Stomach smooth muscle (tissue), 2 donors: Measurements from ENCODE around the gene TP53RK.

Experiments used
- H3K27ac ChIP-seq: one replicate; pipeline ENCODE4 v1.7.0; 2013; ENCODE audit warnings: mild to moderate bottlenecking, low read length, inconsistent platforms
- H3K27me3 ChIP-seq, 2 donors: one replicate each; pipeline ENCODE4 v1.7.0; 2013; ENCODE audit warnings: low read length in 2 of 2; ENCODE audit not compliant: insufficient read depth in 2 of 2, control insufficient read depth in 1 of 2
- H3K36me3 ChIP-seq, 2 donors: one replicate each; pipeline ENCODE4 v1.7.0; 2013; ENCODE audit warnings: low read length in 2 of 2; ENCODE audit not compliant: control insufficient read depth in 2 of 2, insufficient read depth in 2 of 2
- H3K4me1 ChIP-seq: one replicate; pipeline ENCODE4 v1.7.0; 2013; ENCODE audit warnings: low read length; ENCODE audit not compliant: control insufficient read depth, insufficient read depth
- H3K4me3 ChIP-seq, 2 donors: one replicate each; pipeline ENCODE4 v1.7.0; 2013; ENCODE audit warnings: low read length in 2 of 2
- H3K9ac ChIP-seq, 2 donors: one replicate each; pipeline ENCODE4 v1.7.0; 2013; ENCODE audit warnings: low read length in 2 of 2, mild to moderate bottlenecking in 1 of 2
- H3K9me3 ChIP-seq, 2 donors: one replicate each; pipeline ENCODE4 v1.7.0; 2013; ENCODE audit warnings: low read length in 2 of 2; ENCODE audit not compliant: control insufficient read depth in 2 of 2
- donor health status: healthy.
- donor health status: Pancreatic carcinoma.

The TP53RK gene

DNA sequence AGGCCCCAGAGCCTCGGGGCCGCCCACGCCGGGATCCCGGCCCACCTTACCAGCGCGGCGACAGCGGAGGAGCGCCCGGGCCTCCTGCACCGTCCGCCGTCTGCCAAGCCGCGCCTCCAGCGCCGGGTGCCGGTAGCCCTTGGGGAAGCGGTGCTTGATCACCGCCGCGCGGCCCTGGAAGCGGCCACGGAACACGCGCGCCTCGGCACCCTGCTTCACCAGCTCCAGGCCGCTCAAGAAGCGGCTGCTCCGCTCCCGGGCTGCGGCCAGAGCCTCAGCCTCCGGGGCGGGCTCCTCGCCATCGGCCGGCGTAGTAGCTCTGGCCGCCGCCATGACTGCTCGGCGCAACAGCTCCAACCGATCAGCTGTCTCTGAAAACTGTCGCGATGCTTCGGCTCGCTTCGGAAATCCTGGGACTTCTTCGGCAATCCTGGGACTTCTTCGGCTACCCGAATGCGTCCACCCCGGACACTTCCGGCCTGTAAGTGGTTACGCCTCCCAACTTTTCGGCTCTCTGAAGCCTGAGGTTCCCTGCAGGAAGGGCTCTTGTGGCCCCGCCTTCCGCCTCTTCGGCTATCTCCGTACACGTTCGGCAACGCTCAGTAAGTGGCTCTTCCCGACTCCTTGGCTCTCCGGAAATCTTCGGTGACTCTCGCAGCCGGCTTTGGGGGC lies at the start of gene TP53RK:
Gene TP53RK, minus strand, starts transcription at position 363 of the 672 bp plus-strand sequence. Its CDS starts 30 bp downstream, at position 333.
- Histone ChIP-seq H3K9ac (peak within 1 kb of the TSS; percentile 93 to 96), H3K9me3 (no peaks in the 10 kb centered on the region), H3K36me3 (no peaks in the 10 kb centered on the region), H3K4me3 (peak within 1 kb of the TSS; percentile 80 to 87), H3K27me3 (no peaks in the 10 kb centered on the region), H3K27ac (peak within 1 kb of the TSS; percentile 90), H3K4me1 (peaks cover 18% of the 10 kb centered on the region)

DNA sequence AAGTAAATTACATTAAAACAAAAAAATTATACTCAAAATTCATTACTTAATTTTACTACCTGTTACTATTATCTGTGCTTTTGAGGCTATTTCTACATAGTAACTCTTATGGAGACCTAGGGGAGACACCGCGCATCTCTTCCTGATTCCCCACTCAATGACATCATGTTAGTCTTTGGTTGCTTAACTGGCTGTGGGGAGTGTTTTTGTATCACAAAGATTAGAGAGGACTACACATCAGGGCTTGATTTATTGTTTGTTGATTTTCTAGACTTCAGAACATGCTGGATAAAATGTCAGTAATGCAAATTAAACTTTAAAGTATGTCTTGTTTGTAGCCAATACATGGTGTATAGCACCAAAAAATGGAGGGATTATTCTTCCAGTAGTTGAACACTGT lies 46.2 kb upstream of the TP53RK start:
- Histone ChIP-seq H3K27ac (no peak overlapping the region), H3K36me3 (peaks cover 0 to 3% of the 10 kb centered on the region in 2 donors)

DNA sequence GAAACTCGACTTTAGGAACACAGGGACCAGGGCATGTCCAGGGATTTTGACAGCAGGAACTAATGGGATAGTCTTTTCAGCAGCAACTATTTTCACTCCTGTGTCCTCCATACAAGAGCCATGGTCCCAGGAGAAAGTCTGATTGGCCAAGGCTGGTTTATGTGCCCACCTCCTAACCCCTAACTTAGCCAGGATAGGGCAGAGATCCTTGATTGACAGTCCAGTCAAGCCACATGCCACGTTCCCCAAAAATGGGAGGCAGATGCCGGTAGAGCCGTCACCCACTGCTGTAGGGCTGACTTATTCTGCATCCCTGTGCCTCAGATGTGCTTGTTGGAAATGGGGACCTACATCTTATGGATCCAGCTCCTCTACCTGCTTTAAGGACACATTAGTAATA lies 42.5 kb upstream of the TP53RK start:
- H3K4me1 ChIP-seq = no peaks in the 10 kb centered on the region
- no peaks in the 10 kb centered on the region for H3K27me3 ChIP-seq
- H3K9me3 ChIP-seq = no peaks in the 10 kb centered on the region
- H3K9ac ChIP-seq = no peak overlapping the region
- no peak overlapping the region for H3K4me3 ChIP-seq
- H3K27ac ChIP-seq = no peak overlapping the region
- H3K36me3 ChIP-seq = peaks cover 3 to 9% of the 10 kb centered on the region in 2 donors

More for the DNA sequence above, 46.2 kb upstream of the TP53RK start:
- H3K27me3 ChIP-seq = peaks cover 0 to 5% of the 10 kb centered on the region in 2 donors
- no peaks in the 10 kb centered on the region for H3K4me1 ChIP-seq
- H3K4me3 ChIP-seq = no peak overlapping the region
- H3K9me3 ChIP-seq = peaks cover 0 to 2% of the 10 kb centered on the region in 2 donors
- no peak overlapping the region for H3K9ac ChIP-seq

DNA sequence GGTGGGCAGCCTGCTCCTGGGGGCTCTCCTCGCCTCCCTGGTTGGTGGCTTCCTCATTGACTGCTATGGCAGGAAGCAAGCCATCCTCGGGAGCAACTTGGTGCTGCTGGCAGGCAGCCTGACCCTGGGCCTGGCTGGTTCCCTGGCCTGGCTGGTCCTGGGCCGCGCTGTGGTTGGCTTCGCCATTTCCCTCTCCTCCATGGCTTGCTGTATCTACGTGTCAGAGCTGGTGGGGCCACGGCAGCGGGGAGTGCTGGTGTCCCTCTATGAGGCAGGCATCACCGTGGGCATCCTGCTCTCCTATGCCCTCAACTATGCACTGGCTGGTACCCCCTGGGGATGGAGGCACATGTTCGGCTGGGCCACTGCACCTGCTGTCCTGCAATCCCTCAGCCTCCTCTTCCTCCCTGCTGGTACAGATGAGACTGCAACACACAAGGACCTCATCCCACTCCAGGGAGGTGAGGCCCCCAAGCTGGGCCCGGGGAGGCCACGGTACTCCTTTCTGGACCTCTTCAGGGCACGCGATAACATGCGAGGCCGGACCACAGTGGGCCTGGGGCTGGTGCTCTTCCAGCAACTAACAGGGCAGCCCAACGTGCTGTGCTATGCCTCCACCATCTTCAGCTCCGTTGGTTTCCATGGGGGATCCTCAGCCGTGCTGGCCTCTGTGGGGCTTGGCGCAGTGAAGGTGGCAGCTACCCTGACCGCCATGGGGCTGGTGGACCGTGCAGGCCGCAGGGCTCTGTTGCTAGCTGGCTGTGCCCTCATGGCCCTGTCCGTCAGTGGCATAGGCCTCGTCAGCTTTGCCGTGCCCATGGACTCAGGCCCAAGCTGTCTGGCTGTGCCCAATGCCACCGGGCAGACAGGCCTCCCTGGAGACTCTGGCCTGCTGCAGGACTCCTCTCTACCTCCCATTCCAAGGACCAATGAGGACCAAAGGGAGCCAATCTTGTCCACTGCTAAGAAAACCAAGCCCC lies 36.2 kb upstream of the TP53RK start:
- no peak overlapping the region for H3K27ac ChIP-seq
- H3K27me3 ChIP-seq = no peaks in the 10 kb centered on the region
- H3K36me3 ChIP-seq = peaks cover 3 to 12% of the 10 kb centered on the region in 2 donors
- no peak overlapping the region for H3K9ac ChIP-seq
- H3K4me3 ChIP-seq = no peak overlapping the region
- peaks cover 0 to 3% of the 10 kb centered on the region in 2 donors for H3K9me3 ChIP-seq
- no peaks in the 10 kb centered on the region for H3K4me1 ChIP-seq

DNA sequence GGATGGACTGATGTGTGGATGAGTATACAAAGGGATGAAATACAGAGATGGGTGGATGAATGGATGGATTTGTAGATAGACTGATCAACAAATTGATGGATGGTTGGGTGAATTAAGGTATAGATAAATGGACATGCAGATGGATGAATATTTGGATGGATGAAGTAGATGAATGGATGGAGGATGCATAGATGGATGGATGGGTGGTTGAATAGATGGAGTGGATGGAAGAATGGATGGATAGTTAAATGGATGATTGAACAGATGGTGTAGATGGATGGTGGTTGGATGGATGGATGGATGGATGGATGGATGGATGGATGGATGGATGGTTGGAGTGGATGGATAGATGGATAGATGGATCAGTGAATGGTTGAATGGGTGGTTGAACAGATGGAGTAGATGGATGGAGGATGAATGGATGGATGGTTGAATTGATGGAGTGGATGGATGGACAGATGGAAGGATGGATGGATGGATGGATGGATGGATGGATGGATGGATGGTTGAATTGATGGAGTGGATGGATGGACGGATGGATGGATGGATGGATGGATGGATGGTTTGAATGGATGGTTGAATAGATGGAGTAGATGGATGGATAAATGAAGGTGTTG lies 35.2 kb upstream of the TP53RK start:
- H3K4me1 ChIP-seq = no peaks in the 10 kb centered on the region
- peaks cover 3 to 7% of the 10 kb centered on the region in 2 donors for H3K36me3 ChIP-seq

DNA sequence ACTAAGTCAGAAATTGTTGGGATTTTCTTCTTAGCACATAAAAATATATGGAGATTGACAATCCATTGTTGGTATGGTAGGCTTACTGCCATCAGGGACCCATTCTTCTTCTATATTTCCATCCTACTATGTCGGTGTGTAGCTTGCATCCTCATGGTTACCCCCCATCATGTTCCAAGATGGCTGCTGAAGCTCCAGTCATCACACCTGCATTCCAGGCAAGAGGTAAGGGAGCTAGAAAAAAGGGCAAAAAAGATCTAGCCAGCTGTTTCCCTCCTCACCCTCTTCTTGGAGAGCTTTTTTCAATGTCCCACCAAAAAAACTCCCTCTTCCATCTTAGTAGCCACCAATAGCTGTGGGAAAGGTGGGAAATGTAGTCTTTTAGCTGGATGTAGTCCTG lies 33.8 kb upstream of the TP53RK start:
- Histone ChIP-seq H3K9ac (no peak overlapping the region), H3K27ac (no peak overlapping the region), H3K4me1 (no peaks in the 10 kb centered on the region), H3K27me3 (no peaks in the 10 kb centered on the region), H3K9me3 (peaks cover 0 to 3% of the 10 kb centered on the region in 2 donors), H3K4me3 (no peak overlapping the region), H3K36me3 (peaks cover 1 to 6% of the 10 kb centered on the region in 2 donors)

More for the DNA sequence above, 35.2 kb upstream of the TP53RK start:
- Histone ChIP-seq H3K27ac (no peak overlapping the region), H3K9me3 (peaks cover 0 to 3% of the 10 kb centered on the region in 2 donors), H3K4me3 (no peak overlapping the region), H3K9ac (no peak overlapping the region), H3K27me3 (no peaks in the 10 kb centered on the region)

DNA sequence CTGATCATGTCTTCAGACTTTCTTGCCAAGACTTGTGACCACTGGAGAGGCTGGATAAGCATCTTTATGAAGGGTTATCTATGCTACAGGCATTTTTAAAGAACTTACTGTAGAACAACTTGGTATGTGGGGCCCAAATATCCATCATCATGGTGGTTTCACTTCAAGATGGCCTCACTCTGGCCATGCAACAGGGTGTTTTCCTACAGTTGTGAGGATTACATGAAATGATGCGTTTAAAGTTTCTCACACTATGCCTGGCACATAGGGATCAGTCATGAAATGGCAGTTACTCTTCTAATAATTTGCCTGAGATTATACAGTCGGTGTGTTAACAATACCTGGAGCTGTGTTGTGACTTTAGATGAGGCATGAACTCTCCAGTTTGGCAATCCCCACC lies 33.2 kb upstream of the TP53RK start:
- H3K27ac ChIP-seq = no peak overlapping the region
- peaks cover 0 to 3% of the 10 kb centered on the region in 2 donors for H3K9me3 ChIP-seq
- no peaks in the 10 kb centered on the region for H3K27me3 ChIP-seq
- H3K9ac ChIP-seq = no peak overlapping the region
- H3K4me3 ChIP-seq = no peak overlapping the region
- peaks cover 0 to 6% of the 10 kb centered on the region in 2 donors for H3K36me3 ChIP-seq
- no peaks in the 10 kb centered on the region for H3K4me1 ChIP-seq

DNA sequence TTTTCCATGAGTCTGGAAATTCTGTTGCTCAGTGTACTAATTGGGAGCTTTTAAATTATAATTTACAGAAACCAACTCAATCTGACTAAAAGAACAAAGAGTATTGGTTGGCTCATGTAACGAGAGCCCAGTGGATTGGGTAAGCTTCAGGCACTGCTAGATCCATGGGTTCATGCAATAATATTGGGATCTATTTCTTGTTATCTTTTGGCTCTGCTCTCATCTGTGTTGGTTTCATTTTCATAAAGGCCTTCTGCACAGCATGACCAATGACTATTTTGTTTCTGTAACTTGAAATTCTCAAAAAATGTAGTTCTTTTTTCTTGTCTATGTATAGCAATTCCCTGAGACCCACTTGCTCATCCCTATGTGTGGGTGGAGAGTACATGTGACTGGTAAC lies 32.2 kb upstream of the TP53RK start:
- H3K4me1 ChIP-seq = no peaks in the 10 kb centered on the region
- H3K27me3 ChIP-seq = no peaks in the 10 kb centered on the region
- H3K27ac ChIP-seq = no peak overlapping the region
- peaks cover 0 to 3% of the 10 kb centered on the region in 2 donors for H3K9me3 ChIP-seq
- H3K4me3 ChIP-seq = no peak overlapping the region
- no peak overlapping the region for H3K9ac ChIP-seq
- H3K36me3 ChIP-seq = peaks cover 0 to 6% of the 10 kb centered on the region in 2 donors

DNA sequence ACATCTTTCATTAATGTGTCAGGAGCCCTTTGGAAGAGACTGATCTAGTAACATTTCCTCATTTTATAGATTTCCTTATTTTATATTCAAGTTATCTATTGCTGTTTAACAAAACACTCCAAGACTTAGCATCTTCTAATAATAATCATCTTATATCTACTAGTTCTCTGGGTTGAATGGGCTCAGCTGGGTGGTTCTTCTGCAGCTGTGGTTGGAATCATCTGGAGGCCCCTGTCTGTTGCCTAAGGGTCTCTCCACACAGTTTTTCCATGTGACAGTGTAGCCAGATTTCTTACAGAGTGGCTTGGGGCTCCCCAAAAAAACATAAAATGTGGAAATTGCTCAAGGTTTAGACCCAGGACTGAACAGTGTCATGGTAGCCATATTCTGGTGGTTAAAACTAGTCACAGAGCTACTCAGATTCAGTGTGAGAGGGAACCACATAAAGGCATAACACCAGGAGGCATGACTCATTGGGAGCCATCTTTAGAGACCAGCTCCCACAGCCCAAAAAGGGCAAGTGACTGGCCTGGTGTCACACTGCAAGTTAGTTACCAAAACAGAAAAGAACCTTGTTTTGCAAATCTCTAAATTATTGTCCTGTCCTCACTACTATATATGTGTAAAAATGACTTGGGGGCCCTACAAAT lies 31.7 kb upstream of the TP53RK start:
- Histone ChIP-seq H3K36me3 (peaks cover 0 to 6% of the 10 kb centered on the region in 2 donors), H3K9ac (no peak overlapping the region), H3K9me3 (peaks cover 0 to 3% of the 10 kb centered on the region in 2 donors), H3K27me3 (no peaks in the 10 kb centered on the region), H3K4me1 (no peaks in the 10 kb centered on the region), H3K27ac (no peak overlapping the region), H3K4me3 (no peak overlapping the region)

DNA sequence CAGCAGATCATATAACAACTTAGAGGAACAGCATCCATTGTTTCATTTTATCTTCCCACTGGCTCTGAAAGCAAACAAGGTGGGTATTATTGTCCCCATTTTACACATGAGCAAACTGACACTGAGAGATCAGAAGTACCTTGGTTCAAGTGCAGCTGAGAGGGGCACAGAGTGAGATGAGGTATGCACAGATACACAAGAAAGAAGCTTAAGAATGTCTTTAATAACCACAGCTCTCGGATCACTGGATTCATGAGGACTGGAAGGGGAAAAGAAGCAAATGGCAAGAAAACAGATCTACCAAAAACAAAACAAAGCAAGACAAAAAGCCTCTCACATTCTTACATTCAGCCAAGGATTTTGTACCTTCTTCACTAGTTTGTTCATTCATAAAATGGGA lies 30.8 kb upstream of the TP53RK start:
- no peaks in the 10 kb centered on the region for H3K27me3 ChIP-seq
- peaks cover 0 to 3% of the 10 kb centered on the region in 2 donors for H3K9me3 ChIP-seq
- no peak overlapping the region for H3K27ac ChIP-seq
- H3K4me1 ChIP-seq = peaks cover 4% of the 10 kb centered on the region
- H3K36me3 ChIP-seq = peaks cover 0 to under 1% of the 10 kb centered on the region in 2 donors
- no peak overlapping the region for H3K9ac ChIP-seq
- H3K4me3 ChIP-seq = no peak overlapping the region
